CD14-positive monocyte (primary cell): Measurements from ENCODE around the gene LCE5A. TPM values are rescaled to one million over a fixed set of nuclear protein-coding genes. Genes with fewer than 3 reads are reported as not detected.

ENCODE experiments used
- DNase-seq, 3 donors: peaks; one replicate each; pipeline ENCODE4 v3.0.0-alpha.2; 2011 to 2022
- H2AFZ ChIP-seq: 2 replicates; pipeline ENCODE4 v1.6.0; 2012; ENCODE audit warnings: mild to moderate bottlenecking, low read depth, low read length, inconsistent platforms; ENCODE audit not compliant: insufficient read depth, poor library complexity, severe bottlenecking
- H3K27ac ChIP-seq, 2 donors: 1 replicate in 1 of 2; 2 replicates in 1 of 2; pipeline ENCODE4 v1.5.1; 2012 to 2013; ENCODE audit warnings: low read length in 2 of 2, control low read depth in 1 of 2, inconsistent platforms in 1 of 2, low read depth in 1 of 2, mild to moderate bottlenecking in 1 of 2
- H3K27me3 ChIP-seq, 2 donors: one replicate each; pipeline versions ENCODE4 v1.6.0 to v1.6.1; 2011 to 2013; ENCODE audit warnings: low read length in 2 of 2; ENCODE audit not compliant: control insufficient read depth in 2 of 2, insufficient read depth in 2 of 2
- H3K36me3 ChIP-seq, 2 donors: replicated peaks in 1 of 2; 1 replicate in 1 of 2; 2 replicates in 1 of 2; pipeline versions ENCODE4 v1.5.1 to v1.6.1; 2012 to 2013; ENCODE audit warnings: low read length in 2 of 2, control low read depth in 1 of 2, inconsistent platforms in 1 of 2, mild to moderate bottlenecking in 1 of 2; ENCODE audit not compliant: insufficient read depth in 2 of 2, control insufficient read depth in 1 of 2
- H3K4me1 ChIP-seq, 2 donors: 1 replicate in 1 of 2; 2 replicates in 1 of 2; pipeline versions ENCODE4 v1.5.1 to v1.6.1; 2012 to 2013; ENCODE audit warnings: low read length in 2 of 2, control low read depth in 1 of 2, inconsistent platforms in 1 of 2, mild to moderate bottlenecking in 1 of 2, moderate library complexity in 1 of 2; ENCODE audit not compliant: insufficient read depth in 2 of 2, control insufficient read depth in 1 of 2
- H3K4me2 ChIP-seq: replicated peaks from 2 replicates; pipeline ENCODE3; 2012; ENCODE audit warnings: low read length, moderate library complexity, mild to moderate bottlenecking; ENCODE audit not compliant: poor library complexity, severe bottlenecking; ENCODE audit errors: extremely low read depth
- H3K4me3 ChIP-seq, 3 experiments: fragments of 200-600 bp in 1 of 3; sonication (generic) in 1 of 3; replicated peaks in 1 of 3; 1 replicate in 2 of 3; 2 replicates in 1 of 3; pipeline ENCODE4 v1.5.1; 2011 to 2013; ENCODE audit warnings: low read length in 3 of 3, mild to moderate bottlenecking in 3 of 3, control low read depth in 2 of 3, low read depth in 2 of 3, inconsistent platforms in 1 of 3, moderate library complexity in 1 of 3
- H3K79me2 ChIP-seq: 2 replicates; pipeline ENCODE4 v1.6.0; 2012; ENCODE audit warnings: mild to moderate bottlenecking, control low read depth, inconsistent platforms, low read length, moderate library complexity; ENCODE audit not compliant: insufficient read depth
- H3K9ac ChIP-seq: 2 replicates; pipeline ENCODE4 v1.6.0; 2017; ENCODE audit warnings: low read length, mild to moderate bottlenecking; ENCODE audit not compliant: insufficient read depth, poor library complexity, severe bottlenecking
- H3K9me3 ChIP-seq, 2 donors: replicated peaks in 1 of 2; 1 replicate in 1 of 2; 2 replicates in 1 of 2; pipeline versions ENCODE4 v1.5.1 to v1.6.1; 2012 to 2013; ENCODE audit warnings: low read length in 2 of 2, control low read depth in 1 of 2; ENCODE audit not compliant: control insufficient read depth in 1 of 2, insufficient read depth in 1 of 2
- H4K20me1 ChIP-seq: 2 replicates; pipeline ENCODE4 v1.6.0; 2012; ENCODE audit warnings: mild to moderate bottlenecking, low read length, control low read depth, moderate library complexity; ENCODE audit not compliant: insufficient read depth
- H3K27ac Mint-ChIP-seq, 7 donors: one replicate each; pipeline ENCODE4 v1.8.0; 2020; ENCODE audit warnings: mild to moderate bottlenecking in 7 of 7, mixed read lengths in 7 of 7, moderate library complexity in 6 of 7, inconsistent platforms in 2 of 7
- H3K27me3 Mint-ChIP-seq, 3 donors: one replicate each; pipeline ENCODE4 v1.8.0; 2021 to 2022; ENCODE audit warnings: low read depth in 3 of 3, mild to moderate bottlenecking in 3 of 3, mixed read lengths in 3 of 3, moderate library complexity in 3 of 3, inconsistent platforms in 1 of 3
- H3K36me3 Mint-ChIP-seq, 2 donors: one replicate each; pipeline ENCODE4 v1.8.0; 2020; ENCODE audit warnings: mixed read lengths in 2 of 2, inconsistent platforms in 1 of 2, mild to moderate bottlenecking in 1 of 2
- H3K4me1 Mint-ChIP-seq: one replicate; pipeline ENCODE4 v1.8.0; 2020; ENCODE audit warnings: mild to moderate bottlenecking, mixed read lengths
- H3K4me3 Mint-ChIP-seq, 2 donors: one replicate each; pipeline ENCODE4 v1.8.0; 2020; ENCODE audit warnings: mild to moderate bottlenecking in 2 of 2, mixed read lengths in 2 of 2, moderate library complexity in 1 of 2
- H3K9me3 Mint-ChIP-seq, 7 donors: one replicate each; pipeline ENCODE4 v1.8.0; 2020 to 2022; ENCODE audit warnings: mixed read lengths in 7 of 7, mild to moderate bottlenecking in 6 of 7, moderate library complexity in 6 of 7, inconsistent platforms in 2 of 7
- CTCF ChIP-seq: fragments of 200-600 bp; IDR thresholded peaks from one replicate; pipeline ENCODE4 v1.8.0; 2022; ENCODE audit warnings: antibody characterized with exemption, mild to moderate bottlenecking
- WGBS: methylation state at CpG from one replicate; pipeline ENCODE4 v1.1.5; 2013; ENCODE audit warnings: missing lambda C conversion rate; ENCODE audit not compliant: insufficient coverage; 5-methylcytosine and 5-hydroxymethylcytosine counted together
- intact Hi-C, 2 donors: fragments of 100-400 bp; cut with micrococcal nuclease; formaldehyde crosslinking; loops; one replicate each; pipeline versions ENCODE4 v1.15.0 to v1.15.1; 2023
- polyA plus RNA-seq, 3 donors: library from polyadenylated mRNA; depleted of rRNA in 1 of 3; unstranded in 2 of 3; stranded (reverse) in 1 of 3; fragments of 300-500 nt in 2 of 3; fragments of >200 nt in 1 of 3; fragmentation: Illumina TruSeq in 2 of 3; gene quantifications; 1 replicate in 2 of 3; 2 replicates in 1 of 3; pipeline ENCODE4 v1.2.3, GENCODE V29; 2012 to 2021

LCE5A gene
- polyA plus RNA-seq, 3 donors, result not detected

- Mint-ChIP-seq H3K27ac (no peak overlapping the region), H3K4me1 (peaks cover 4% of the 10 kb centered on the region), H3K36me3 (no peaks in the 10 kb centered on the region), H3K9me3 (peaks cover 0 to 4% (median 0%) of the 10 kb centered on the region in 7 donors), H3K4me3 (peak overlapping the region in 1 of 2 donors; percentile 77), H3K27me3 (peaks cover 44 to 57% (median 57%) of the 10 kb centered on the region in 3 donors)
- no peak overlapping the region for H3K4me2 ChIP-seq
- H3K27ac ChIP-seq, result no peak overlapping the region
- no peak overlapping the region for H3K9ac ChIP-seq
- H2AFZ ChIP-seq, result peak overlapping the region; percentile 37
- intact Hi-C loops, result no loop called here
- H4K20me1 ChIP-seq, result no peaks in the 10 kb centered on the region
- DNase-seq, result no peak
- no peak for TF ChIP-seq CTCF
- peaks cover 13 to 19% of the 10 kb centered on the region in 2 donors for H3K4me1 ChIP-seq
- peaks cover 0 to 19% of the 10 kb centered on the region in 2 donors for H3K9me3 ChIP-seq
- WGBS, result 90% methylated on average over 2 of the region's 7 CpGs
- no peaks in the 10 kb centered on the region for H3K36me3 ChIP-seq
- H3K4me3 ChIP-seq, result no peak overlapping the region
- H3K79me2 ChIP-seq, result no peaks in the 10 kb centered on the region
- H3K27me3 ChIP-seq, result peaks cover 44 to 58% of the 10 kb centered on the region in 2 donors
These were observed 5.5 kb downstream of the LCE5A start for GRCh38 chr1:152516082-152516481.

- H4K20me1 ChIP-seq, result no peaks in the 10 kb centered on the region
- intact Hi-C loops, result no loop called here
- no peaks in the 10 kb centered on the region for H3K36me3 Mint-ChIP-seq
- no peak overlapping the region for H3K27ac ChIP-seq
- H2AFZ ChIP-seq, result no peak overlapping the region
- DNase-seq, result no peak
- no peaks in the 10 kb centered on the region for H3K79me2 ChIP-seq
- no peak overlapping the region for H3K4me3 ChIP-seq
- no peak overlapping the region for H3K4me3 Mint-ChIP-seq
- H3K9me3 Mint-ChIP-seq, result peaks cover 0 to 4% (median 0%) of the 10 kb centered on the region in 7 donors
- TF ChIP-seq CTCF, result no peak
- peak overlapping the region in 1 of 7 donors; percentile 32 for H3K27ac Mint-ChIP-seq
- peaks cover 4% of the 10 kb centered on the region for H3K4me1 Mint-ChIP-seq
- no peak overlapping the region for H3K4me2 ChIP-seq
- no peaks in the 10 kb centered on the region for H3K36me3 ChIP-seq
- WGBS, result 77% methylated on average over 6 of the region's 7 CpGs
- no peak overlapping the region for H3K9ac ChIP-seq
- peaks cover 40 to 51% of the 10 kb centered on the region in 2 donors for H3K27me3 ChIP-seq
- peaks cover 38 to 53% (median 52%) of the 10 kb centered on the region in 3 donors for H3K27me3 Mint-ChIP-seq
- peaks cover 13 to 19% of the 10 kb centered on the region in 2 donors for H3K4me1 ChIP-seq
- H3K9me3 ChIP-seq, result peaks cover 0 to 19% of the 10 kb centered on the region in 2 donors
These were observed 6.7 kb downstream of the LCE5A start for GRCh38 chr1:152517237-152517811.
